Testis (tissue), 3 donors: ENCODE results near the gene RAET1E. TPM values are rescaled to one million over a fixed set of nuclear protein-coding genes. Genes with fewer than 3 reads are reported as not detected.

Experiments
- DNase-seq: peaks from one replicate; pipeline ENCODE4 v3.0.0-alpha.2; 2019
- H3K27ac ChIP-seq, 2 donors: fragments of 200-600 bp; sonication (generic); one replicate each; pipeline ENCODE4 v1.5.1; 2019
- H3K27me3 ChIP-seq: fragments of 200-600 bp; sonication (generic); one replicate; pipeline ENCODE4 v1.5.1; 2019
- H3K36me3 ChIP-seq: fragments of 200-600 bp; sonication (generic); one replicate; pipeline ENCODE4 v1.5.1; 2017; ENCODE audit warnings: low read depth; ENCODE audit errors: missing control alignments
- H3K4me1 ChIP-seq: fragments of 200-600 bp; sonication (generic); one replicate; pipeline ENCODE4 v1.5.1; 2019
- H3K4me3 ChIP-seq, 2 donors: fragments of 200-600 bp; sonication (generic); one replicate each; pipeline ENCODE4 v1.5.1; 2017 to 2019
- H3K9me3 ChIP-seq: fragments of 200-600 bp; sonication (generic); one replicate; pipeline ENCODE4 v1.5.1; 2017
- POLR2A ChIP-seq: fragments of 450-650 bp; IDR thresholded peaks from one replicate; pipeline ENCODE4 v1.6.1; 2017; ENCODE audit warnings: antibody characterized with exemption, mild to moderate bottlenecking, moderate library complexity
- WGBS, 2 donors: methylation state at CpG; one replicate each; pipeline ENCODE4 v1.1.5; 2018; 5-methylcytosine and 5-hydroxymethylcytosine counted together
- intact Hi-C: fragments of 100-400 bp; cut with DNase I; formaldehyde crosslinking; loops from one replicate; pipeline ENCODE4 v1.15.1; 2023; ENCODE audit warnings: low total_unique reads
- polyA plus RNA-seq: library from polyadenylated mRNA; stranded (reverse); fragments of 350-450 nt; fragmentation: Illumina TruSeq; extraction: RNeasy Lipid Tissue Mini Kit (QIAGEN cat#74804); gene quantifications from one replicate; pipeline ENCODE4 v1.2.3, GENCODE V29; 2014; ENCODE audit warnings: low read depth, low replicate concordance; ENCODE audit not compliant: insufficient read depth
- total RNA-seq, 2 donors: library from RNA; depleted of rRNA; stranded (reverse); fragments of >200 nt; gene quantifications; one replicate each; pipeline ENCODE4 v1.2.3, GENCODE V29; 2016
- TF ChIP-seq, protein P1 (sequence below), 3 experiments: fragments of 450-650 bp in 2 of 3; fragments of 200-600 bp in 1 of 3; sonication (generic) in 1 of 3; IDR thresholded peaks; one replicate each; pipeline ENCODE4 v1.5.1; 2016 to 2019; ENCODE audit warnings: antibody characterized with exemption in 3 of 3, mild to moderate bottlenecking in 2 of 3, moderate library complexity in 1 of 3

RAET1E gene
- total and polyA plus RNA-seq, 3 donors from 2014 or later = 0.30 to 0.31 (median 0.31) TPM

DNA sequence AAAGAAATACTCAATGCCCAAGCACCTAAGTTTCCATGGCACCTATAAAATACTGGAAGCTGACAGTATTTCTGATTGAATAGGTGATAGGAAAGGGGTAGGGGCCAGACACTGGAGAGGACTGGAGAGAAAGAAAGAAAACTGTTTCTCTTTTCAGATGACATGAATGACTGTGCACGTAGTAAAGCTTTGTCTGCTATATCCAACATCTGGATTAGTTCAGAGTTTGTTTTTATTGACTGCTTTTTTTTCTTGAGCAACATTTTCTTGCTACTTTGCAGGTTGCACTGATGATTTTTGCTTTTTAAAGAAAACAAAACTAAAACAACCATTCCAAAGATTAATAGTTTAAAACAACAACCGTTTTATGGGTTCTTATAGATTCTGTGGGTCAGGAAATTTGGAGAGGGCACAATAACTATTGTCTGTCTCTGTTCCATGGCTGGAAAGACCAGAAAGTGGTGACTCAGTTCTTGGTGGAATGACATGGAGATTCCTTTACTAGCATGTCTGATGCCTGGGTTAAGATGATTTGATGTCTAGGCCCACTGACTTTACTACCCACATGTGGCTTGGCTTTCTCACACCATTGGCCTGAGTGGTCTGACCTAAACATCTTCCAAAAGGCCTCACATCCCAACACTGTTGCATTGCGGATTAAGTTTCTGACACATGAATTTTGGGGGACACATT, 21.5 kb downstream of the RAET1E start:
- intact Hi-C loops = no loop called here
- no peaks in the 10 kb centered on the region for H3K27me3 ChIP-seq
- H3K4me3 ChIP-seq = no peak overlapping the region
- no peak for DNase-seq
- H3K4me1 ChIP-seq = no peaks in the 10 kb centered on the region
- H3K36me3 ChIP-seq = no peaks in the 10 kb centered on the region
- no peak for TF ChIP-seq POLR2A
- TF ChIP-seq, protein P1, sequence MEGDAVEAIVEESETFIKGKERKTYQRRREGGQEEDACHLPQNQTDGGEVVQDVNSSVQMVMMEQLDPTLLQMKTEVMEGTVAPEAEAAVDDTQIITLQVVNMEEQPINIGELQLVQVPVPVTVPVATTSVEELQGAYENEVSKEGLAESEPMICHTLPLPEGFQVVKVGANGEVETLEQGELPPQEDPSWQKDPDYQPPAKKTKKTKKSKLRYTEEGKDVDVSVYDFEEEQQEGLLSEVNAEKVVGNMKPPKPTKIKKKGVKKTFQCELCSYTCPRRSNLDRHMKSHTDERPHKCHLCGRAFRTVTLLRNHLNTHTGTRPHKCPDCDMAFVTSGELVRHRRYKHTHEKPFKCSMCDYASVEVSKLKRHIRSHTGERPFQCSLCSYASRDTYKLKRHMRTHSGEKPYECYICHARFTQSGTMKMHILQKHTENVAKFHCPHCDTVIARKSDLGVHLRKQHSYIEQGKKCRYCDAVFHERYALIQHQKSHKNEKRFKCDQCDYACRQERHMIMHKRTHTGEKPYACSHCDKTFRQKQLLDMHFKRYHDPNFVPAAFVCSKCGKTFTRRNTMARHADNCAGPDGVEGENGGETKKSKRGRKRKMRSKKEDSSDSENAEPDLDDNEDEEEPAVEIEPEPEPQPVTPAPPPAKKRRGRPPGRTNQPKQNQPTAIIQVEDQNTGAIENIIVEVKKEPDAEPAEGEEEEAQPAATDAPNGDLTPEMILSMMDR (IDR thresholded peaks at IDR 0.05) = no peak
- H3K27ac ChIP-seq = no peak overlapping the region
- WGBS, 2 donors = 86 to 88% methylated on average over 3 of the region's 3 CpGs
- no peaks in the 10 kb centered on the region for H3K9me3 ChIP-seq

DNA sequence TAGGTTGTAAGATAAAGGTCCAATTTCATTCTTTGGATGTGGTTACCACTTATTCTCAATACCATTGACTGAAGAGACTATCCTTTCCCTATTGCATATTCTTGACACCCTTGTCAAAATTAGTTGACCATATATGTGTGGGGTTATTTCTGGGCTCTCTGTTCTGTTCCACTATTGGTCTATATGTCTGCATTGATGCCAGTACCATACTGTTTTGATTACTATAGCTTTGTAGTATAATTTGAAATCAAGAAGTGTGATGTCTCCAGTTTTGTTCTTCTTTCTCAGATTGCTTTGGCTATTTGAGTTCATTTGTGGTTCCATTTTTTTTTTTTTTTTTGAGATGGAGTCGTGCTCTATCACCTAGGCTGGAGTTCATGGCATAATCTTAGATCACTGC, 25.7 kb downstream of the RAET1E start:
- Histone ChIP-seq H3K27me3 (no peaks in the 10 kb centered on the region), H3K36me3 (no peaks in the 10 kb centered on the region), H3K27ac (no peak overlapping the region), H3K4me3 (no peak overlapping the region), H3K9me3 (no peaks in the 10 kb centered on the region), H3K4me1 (no peaks in the 10 kb centered on the region)
- 77 to 82% methylated on average over 1 of the region's 1 CpG for WGBS, 2 donors
- no peak for TF ChIP-seq POLR2A
- TF ChIP-seq, protein P1 (IDR thresholded peaks at IDR 0.05) = no peak
- DNase-seq = no peak
- intact Hi-C loops = no loop called here

DNA sequence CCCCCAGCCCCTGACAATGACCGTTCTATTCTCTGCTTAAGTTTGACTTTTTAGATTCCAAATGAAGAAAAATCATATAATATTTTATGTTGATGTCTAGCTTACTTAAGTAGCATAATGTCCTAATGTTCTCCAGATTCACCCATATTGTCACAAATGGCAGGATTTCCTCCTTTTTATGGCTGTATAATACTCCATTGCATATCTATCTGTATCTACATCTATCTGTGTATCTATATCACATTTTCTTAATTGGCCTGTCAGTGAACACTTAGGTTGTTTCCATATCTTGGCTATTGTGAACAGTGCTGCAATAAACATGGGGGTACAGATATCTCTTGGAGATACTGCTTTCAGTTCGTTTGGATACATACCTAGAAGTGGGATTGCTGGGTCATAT, 26.7 kb downstream of the RAET1E start:
- no peak for TF ChIP-seq POLR2A
- TF ChIP-seq, protein P1 (IDR thresholded peaks at IDR 0.05) = no peak

DNA sequence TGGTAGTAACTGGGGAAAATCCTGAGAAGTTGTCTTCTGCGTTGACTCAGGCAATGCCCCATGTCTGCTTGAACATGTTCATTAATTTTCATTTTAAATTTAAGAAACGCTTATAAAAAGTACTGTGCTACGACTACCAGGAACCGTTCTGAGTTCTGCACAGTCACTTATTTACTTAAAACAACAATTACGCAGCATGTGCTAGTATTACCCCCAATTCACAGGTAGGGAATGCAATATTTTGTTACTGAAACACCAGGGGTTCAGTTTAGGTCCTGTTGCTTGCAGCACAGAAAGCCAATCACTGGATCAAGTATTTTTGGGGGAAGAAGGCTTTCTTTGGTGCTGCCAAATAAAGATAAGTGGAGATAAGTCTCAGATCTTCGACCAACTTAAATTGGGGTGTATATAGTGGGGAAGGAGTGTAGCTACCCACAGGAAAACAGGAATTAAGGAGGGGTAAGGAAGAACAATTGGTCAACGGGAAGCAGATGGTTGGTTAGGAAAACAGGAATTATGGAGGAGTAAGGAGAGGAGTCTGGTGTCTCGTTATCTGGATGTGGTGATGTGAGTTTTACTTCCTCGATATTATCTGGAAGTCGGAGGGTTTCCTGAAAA, 28.5 kb downstream of the RAET1E start:
- intact Hi-C loops = no loop called here
- H3K36me3 ChIP-seq = no peaks in the 10 kb centered on the region
- H3K9me3 ChIP-seq = no peaks in the 10 kb centered on the region
- TF ChIP-seq, protein P1 (IDR thresholded peaks at IDR 0.05) = no peak
- no peak for TF ChIP-seq POLR2A
- H3K27me3 ChIP-seq = no peaks in the 10 kb centered on the region
- DNase-seq = no peak
- 72 to 81% methylated on average over 10 of the region's 10 CpGs for WGBS, 2 donors
- H3K27ac ChIP-seq = no peak overlapping the region
- no peak overlapping the region for H3K4me3 ChIP-seq
- peaks cover 5% of the 10 kb centered on the region for H3K4me1 ChIP-seq

More for the DNA sequence above, 26.7 kb downstream of the RAET1E start:
- DNase-seq = no peak
- Histone ChIP-seq H3K27ac (no peak overlapping the region), H3K4me3 (no peak overlapping the region), H3K4me1 (no peaks in the 10 kb centered on the region), H3K36me3 (no peaks in the 10 kb centered on the region), H3K9me3 (no peaks in the 10 kb centered on the region), H3K27me3 (no peaks in the 10 kb centered on the region)
- 83 to 92% methylated on average over 2 of the region's 2 CpGs for WGBS, 2 donors
- intact Hi-C loops = no loop called here
